ENCODE measurements around the gene GRM2.

GRM2 gene

GRCh38 chr3:51673802-51674654 is 32.8 kb upstream of the GRM2 start:
- Histone ChIP-seq H3K36me3 (no peaks in the 10 kb centered on the region), H3K27me3 (no peaks in the 10 kb centered on the region), H3K9me3 (no peaks in the 10 kb centered on the region), H3K4me1 (no peaks in the 10 kb centered on the region), H3K4me3 (ENCODE audit: low read depth, low read length) (no peak overlapping the region)
- no peak for TF ChIP-seq CTCF (IDR thresholded peaks at IDR 0.05; ENCODE audit: low read depth, low read length)
- no peak for DNase-seq

GRCh38 chr3:51675201-51675611 is 31.7 kb upstream of the GRM2 start:
- no peaks in the 10 kb centered on the region for H3K9me3 ChIP-seq
- no peak for TF ChIP-seq CTCF (IDR thresholded peaks at IDR 0.05; ENCODE audit: low read depth, low read length)
- H3K36me3 ChIP-seq, result no peaks in the 10 kb centered on the region
- DNase-seq, result no peak
- no peaks in the 10 kb centered on the region for H3K4me1 ChIP-seq
- H3K4me3 ChIP-seq (ENCODE audit: low read depth, low read length), result no peak overlapping the region
- H3K27me3 ChIP-seq, result no peaks in the 10 kb centered on the region

GRCh38 chr3:51676102-51676640 is 30.7 kb upstream of the GRM2 start:
- no peak for DNase-seq
- no peaks in the 10 kb centered on the region for H3K36me3 ChIP-seq
- no peaks in the 10 kb centered on the region for H3K27me3 ChIP-seq
- H3K4me1 ChIP-seq, result no peaks in the 10 kb centered on the region
- TF ChIP-seq CTCF (IDR thresholded peaks at IDR 0.05; ENCODE audit: low read depth, low read length), result no peak
- no peaks in the 10 kb centered on the region for H3K9me3 ChIP-seq
- H3K4me3 ChIP-seq (ENCODE audit: low read depth, low read length), result no peak overlapping the region

- Histone ChIP-seq H3K4me3 (ENCODE audit: low read depth, low read length) (no peak overlapping the region), H3K36me3 (no peaks in the 10 kb centered on the region), H3K4me1 (no peaks in the 10 kb centered on the region), H3K9me3 (no peaks in the 10 kb centered on the region), H3K27me3 (no peaks in the 10 kb centered on the region)
- DNase-seq, result no peak
- no peak for TF ChIP-seq CTCF (IDR thresholded peaks at IDR 0.05; ENCODE audit: low read depth, low read length)
Measured at GRCh38 chr3:51677358-51677757, 29.5 kb upstream of the GRM2 start.

GRCh38 chr3:51678186-51678585 is 28.7 kb upstream of the GRM2 start:
- H3K4me1 ChIP-seq, result no peaks in the 10 kb centered on the region
- H3K27me3 ChIP-seq, result no peaks in the 10 kb centered on the region
- H3K36me3 ChIP-seq, result no peaks in the 10 kb centered on the region
- TF ChIP-seq CTCF (IDR thresholded peaks at IDR 0.05; ENCODE audit: low read depth, low read length), result no peak
- H3K9me3 ChIP-seq, result no peaks in the 10 kb centered on the region
- DNase-seq, result no peak
- H3K4me3 ChIP-seq (ENCODE audit: low read depth, low read length), result no peak overlapping the region

- Histone ChIP-seq H3K9me3 (no peaks in the 10 kb centered on the region), H3K4me1 (no peaks in the 10 kb centered on the region), H3K27me3 (no peaks in the 10 kb centered on the region), H3K36me3 (no peaks in the 10 kb centered on the region), H3K4me3 (ENCODE audit: low read depth, low read length) (no peak overlapping the region)
- TF ChIP-seq CTCF (IDR thresholded peaks at IDR 0.05; ENCODE audit: low read depth, low read length), result no peak
- no peak for DNase-seq
Measured at GRCh38 chr3:51678641-51679040, 28.2 kb upstream of the GRM2 start.

Data from BE2C (cell line).